Measurements from ENCODE around the gene TRMT5.

TRMT5 gene

GRCh38 chr14:60963761-60964160 is 17.1 kb downstream of the TRMT5 start:
- DNase-seq = no peak

GRCh38 chr14:60958146-60958545 is 22.7 kb downstream of the TRMT5 start:
- DNase-seq = no peak

GRCh38 chr14:60956632-60957031 is 24.2 kb downstream of the TRMT5 start:
- DNase-seq = no peak

- no peak for DNase-seq
Observed at GRCh38 chr14:60956202-60956601, 24.7 kb downstream of the TRMT5 start.

- no peak for DNase-seq
Observed at GRCh38 chr14:60951776-60952435, 29.0 kb downstream of the TRMT5 start.

- DNase-seq = no peak
Observed at GRCh38 chr14:60946773-60947172, 34.1 kb downstream of the TRMT5 start.

- no peak for DNase-seq
Observed at GRCh38 chr14:60945984-60946383, 34.9 kb downstream of the TRMT5 start.

- DNase-seq = no peak
Observed at GRCh38 chr14:60944204-60944603, 36.7 kb downstream of the TRMT5 start.

- no peak for DNase-seq
Observed at GRCh38 chr14:60943637-60944032, 37.2 kb downstream of the TRMT5 start.

GRCh38 chr14:60935319-60935718 is 45.6 kb downstream of the TRMT5 start:
- DNase-seq = no peak

- DNase-seq = no peak
Observed at GRCh38 chr14:60933920-60934655, 46.8 kb downstream of the TRMT5 start.

- no peak for DNase-seq
Observed at GRCh38 chr14:60931218-60931617, 49.7 kb downstream of the TRMT5 start.

GRCh38 chr14:60926002-60926401 is 54.9 kb downstream of the TRMT5 start:
- no peak for DNase-seq

- no peak for DNase-seq
Observed at GRCh38 chr14:60925286-60925685, 55.6 kb downstream of the TRMT5 start.

GRCh38 chr14:60922050-60922449 is 58.8 kb downstream of the TRMT5 start:
- no peak for DNase-seq

Measured in 8988T (cell line).